Activated CD8-positive, alpha-beta memory T cell treated with anti-CD3 and anti-CD28 coated beads, Interleukin-2, amount 50 U/mL, for 24 hours (primary cell): Measurements from ENCODE around the gene ANO10.
"Not testable (repeated sequence)": the region's sequence is repeated elsewhere in the genome, so short reads cannot be mapped to it uniquely, and the experiment has no call there.

Experiments used
- DNase-seq: peaks from one replicate; pipeline ENCODE4 v3.0.0-alpha.2; 2020; ENCODE audit errors: extremely low read depth

Gene ANO10, protein sequence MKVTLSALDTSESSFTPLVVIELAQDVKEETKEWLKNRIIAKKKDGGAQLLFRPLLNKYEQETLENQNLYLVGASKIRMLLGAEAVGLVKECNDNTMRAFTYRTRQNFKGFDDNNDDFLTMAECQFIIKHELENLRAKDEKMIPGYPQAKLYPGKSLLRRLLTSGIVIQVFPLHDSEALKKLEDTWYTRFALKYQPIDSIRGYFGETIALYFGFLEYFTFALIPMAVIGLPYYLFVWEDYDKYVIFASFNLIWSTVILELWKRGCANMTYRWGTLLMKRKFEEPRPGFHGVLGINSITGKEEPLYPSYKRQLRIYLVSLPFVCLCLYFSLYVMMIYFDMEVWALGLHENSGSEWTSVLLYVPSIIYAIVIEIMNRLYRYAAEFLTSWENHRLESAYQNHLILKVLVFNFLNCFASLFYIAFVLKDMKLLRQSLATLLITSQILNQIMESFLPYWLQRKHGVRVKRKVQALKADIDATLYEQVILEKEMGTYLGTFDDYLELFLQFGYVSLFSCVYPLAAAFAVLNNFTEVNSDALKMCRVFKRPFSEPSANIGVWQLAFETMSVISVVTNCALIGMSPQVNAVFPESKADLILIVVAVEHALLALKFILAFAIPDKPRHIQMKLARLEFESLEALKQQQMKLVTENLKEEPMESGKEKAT

DNA sequence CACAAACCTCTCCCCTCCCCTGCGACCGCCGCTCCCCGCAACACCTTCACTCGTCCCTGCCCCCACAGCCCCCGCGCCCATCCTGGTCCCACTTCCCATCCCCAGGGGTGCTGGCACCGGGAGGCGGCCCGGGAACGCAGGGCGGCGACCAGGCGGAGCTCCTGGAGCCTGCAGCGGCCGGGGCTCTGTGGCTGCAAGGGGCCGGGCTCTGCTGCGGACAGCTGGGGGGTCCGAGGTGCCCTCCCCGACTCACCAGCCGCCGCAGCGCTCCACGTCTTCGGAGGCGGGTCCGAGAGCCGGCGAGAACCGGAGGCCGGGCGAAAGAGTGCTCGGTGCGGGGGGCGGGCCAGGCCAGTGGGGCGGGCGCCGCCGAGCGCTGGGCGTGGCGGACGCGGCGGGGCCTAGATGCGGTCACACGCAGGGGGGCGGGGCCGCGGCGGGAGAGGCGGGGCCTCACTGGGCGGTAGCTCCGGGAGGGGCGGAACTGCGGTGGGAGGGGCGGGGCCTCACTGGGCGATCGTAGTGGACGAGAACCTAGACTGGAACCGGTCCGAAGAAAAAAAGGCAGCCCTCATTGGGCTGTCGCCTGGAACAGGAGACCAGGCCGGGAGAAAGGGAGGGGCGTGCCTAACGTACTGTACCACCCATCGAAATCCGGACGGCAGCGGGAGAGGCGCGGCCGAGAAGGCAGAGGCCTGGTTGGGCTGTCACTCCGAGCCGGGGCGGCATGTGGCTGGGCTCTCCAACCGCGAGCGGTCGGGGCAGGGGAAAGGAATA lies at the start of gene ANO10:
ANO10 (minus strand) TSS at position 356 of the 777 bp plus-strand sequence. CDS start 16,159 bp downstream, outside the sequence.
- peak; percentile 87 for DNase-seq

DNA sequence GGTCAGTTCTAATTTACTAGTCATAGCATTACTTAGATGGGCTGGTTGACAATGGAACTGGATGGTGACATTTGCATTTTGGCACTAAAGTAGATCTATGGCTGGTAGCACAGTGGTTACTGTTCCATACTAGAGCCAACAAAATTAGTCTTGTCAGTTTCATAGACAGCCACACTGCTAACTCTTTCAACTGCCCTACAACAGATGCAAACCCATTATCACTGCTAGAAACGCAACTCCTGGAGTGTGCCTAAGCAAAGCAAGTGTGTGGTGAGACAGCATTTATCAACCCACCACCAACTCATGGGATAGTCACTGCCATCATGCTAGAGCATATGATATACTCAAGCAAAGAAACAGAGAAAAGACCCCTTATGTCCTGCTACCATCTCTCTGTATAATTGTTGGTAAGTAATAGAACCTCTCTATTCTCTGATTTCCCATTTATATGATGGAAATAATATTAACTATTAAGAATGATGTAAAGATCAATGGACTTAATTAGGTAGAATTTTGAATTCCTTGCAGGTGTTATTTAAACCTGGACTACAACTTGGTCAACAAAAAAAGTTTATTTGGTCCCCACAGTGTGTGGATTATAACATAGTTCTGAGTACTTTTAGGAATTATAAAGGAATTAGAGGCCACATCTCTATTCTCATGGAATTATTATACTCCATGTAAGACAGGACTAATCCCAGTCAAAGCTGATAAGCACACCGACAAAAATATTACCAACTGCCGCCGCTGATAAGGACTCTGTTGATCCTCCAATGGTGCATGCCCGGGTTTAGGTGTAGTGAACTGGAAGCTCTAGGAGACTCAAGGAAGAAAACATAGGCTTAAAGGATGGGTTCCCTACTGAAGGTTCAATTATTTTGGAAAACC lies 49.1 kb upstream of the ANO10 start:
- no peak for DNase-seq

DNA sequence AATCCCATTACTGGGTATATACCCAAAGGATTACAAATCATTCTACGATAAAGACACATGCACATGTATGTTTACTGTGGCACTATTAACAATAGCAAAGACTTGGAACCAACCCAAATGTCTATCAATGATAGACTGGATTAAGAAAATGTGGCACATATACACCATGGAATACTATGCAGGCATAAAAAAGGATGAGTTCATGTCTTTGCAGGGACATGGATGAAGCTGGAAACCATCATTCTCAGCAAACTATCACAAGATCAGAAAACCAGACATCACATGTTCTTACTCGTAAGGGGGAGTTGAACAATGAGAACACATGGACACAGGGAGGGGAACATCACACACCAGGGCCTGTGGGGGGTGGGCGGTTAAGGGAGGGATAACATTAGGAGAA lies 43.2 kb upstream of the ANO10 start:
- not testable (repeated sequence) for DNase-seq

DNA sequence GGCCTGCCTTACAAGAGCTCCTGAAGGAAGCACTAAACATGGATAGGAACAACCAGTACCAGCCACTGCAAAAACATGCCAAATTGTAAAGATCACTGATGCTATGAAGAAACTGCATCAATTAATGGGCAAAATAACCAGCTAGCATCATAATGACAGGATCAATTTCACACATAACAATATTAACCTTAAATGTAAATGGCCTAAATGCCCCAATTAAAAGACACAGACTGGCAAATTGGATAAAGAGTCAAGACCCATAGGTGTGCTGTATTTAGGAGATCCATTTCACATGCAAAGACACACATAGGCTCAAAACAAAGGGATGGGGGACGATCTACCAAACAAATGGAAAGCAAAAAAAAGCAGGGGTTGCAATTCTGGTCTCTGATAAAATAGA lies 39.6 kb upstream of the ANO10 start:
- not testable (repeated sequence) for DNase-seq

DNA sequence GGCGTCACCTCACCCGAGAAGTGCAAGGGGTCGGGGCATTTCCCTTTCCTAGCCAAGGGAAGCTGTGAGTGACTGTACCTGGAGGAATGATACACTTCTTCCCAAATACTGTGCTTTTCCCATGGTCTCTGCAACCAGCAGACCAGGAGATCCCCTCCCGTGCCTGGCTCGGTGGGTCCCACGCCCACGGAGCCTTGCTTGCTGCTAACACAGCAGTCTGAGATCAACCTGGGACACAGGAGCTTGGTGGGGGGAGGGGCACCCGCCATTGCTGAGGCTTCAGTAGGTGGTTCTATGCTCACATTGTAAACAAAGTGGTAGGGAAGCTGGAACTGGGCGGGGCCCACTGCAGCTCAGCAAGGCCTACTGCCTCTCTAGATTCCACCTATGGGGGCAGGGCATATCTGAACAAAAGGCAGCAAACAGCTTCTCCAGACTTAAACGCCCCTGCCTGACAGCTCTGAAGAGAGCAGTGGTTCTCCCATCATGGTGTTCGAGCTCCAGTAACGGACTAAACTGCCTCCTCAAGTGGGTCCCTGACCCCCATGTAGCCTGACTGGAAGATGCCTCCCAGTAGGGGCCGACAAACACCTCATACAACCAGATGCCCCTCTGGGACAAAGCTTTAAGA lies 37.6 kb upstream of the ANO10 start:
- no peak for DNase-seq

DNA sequence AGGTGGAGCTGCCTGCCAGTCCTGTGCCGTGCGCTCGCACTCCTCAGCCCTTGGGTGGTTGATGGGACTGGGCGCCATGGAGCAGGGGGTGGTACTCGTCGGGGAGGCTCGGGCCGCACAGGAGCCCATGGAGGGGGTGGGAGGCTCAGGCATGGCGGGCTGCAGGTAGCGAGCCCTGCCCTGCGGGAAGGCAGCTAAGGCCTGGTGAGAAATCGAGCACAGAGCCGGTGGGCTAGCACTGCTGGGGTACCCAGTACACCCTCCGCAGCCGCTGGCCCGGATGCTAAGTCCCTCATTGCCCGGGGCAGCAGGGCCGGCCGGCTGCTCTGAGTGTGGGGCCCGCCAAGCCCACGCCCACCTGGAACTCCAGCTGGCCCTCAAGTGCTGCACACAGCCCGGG lies 34.6 kb upstream of the ANO10 start:
- not testable (repeated sequence) for DNase-seq

DNA sequence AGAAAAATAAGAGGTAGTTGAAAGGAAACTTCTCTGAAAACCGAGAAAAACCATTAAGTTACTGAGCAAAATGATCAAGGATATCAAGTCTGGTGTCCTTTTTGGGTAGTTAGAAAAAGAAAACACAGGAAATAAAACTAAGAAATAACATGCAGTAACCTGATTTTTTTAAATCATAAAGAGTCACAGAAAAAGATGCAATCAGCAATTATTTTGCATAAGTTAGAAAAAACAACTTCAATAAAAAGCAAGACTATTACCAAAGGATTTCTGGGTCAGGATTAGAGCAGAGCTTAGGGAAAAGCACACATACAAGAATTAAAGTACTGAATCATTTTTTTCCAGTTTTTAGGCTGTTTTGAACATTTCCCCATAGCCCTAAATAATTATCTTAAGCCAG lies 28.5 kb upstream of the ANO10 start:
- DNase-seq: no peak

DNA sequence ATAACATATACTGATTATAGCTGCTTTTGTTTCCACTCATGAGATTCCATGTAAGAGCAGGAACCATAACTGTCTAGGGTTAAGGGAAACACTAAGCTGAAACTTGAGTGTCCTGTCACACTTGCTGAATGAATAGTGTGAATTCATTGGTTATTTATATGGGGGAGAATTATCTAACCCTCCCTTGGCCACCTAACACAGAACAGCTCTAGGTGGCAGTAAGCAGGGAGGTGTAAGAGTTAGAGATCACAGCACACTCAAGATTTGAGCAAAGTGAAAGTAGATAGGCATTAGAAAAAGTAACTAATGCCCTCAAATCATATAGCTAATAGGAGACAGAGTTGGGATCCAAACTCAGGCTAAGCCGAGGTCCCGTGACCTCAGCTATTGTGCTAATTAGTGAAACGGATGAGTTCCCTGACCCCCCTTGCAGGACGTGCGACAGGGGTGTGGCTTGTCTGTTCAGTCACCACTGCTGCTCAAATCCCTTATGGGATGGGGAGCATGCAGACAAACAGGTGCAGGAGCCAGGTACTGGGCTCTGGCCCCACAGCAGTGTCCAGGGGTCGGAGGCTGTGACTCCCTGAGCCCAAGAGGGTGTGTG lies 27.7 kb upstream of the ANO10 start:
- no peak for DNase-seq

DNA sequence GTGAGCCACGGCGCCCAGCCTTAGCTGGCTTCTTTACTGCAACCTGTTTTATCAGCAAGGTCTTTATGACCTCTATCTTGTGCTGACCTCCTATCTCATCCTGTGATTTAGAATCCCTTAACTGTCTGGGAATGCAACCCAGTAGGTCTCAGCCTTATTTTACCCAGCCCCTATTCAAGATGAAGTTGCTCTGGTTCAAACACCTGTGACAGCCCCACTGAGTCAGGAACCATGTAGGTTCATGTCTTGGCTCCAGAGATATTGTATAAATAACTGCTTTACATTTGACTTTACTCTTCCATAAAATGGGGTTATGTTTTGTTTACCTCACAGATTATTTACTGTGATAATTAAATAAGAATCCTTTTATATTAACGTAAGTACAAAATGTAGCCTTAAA lies 27.1 kb upstream of the ANO10 start:
- no peak for DNase-seq

DNA sequence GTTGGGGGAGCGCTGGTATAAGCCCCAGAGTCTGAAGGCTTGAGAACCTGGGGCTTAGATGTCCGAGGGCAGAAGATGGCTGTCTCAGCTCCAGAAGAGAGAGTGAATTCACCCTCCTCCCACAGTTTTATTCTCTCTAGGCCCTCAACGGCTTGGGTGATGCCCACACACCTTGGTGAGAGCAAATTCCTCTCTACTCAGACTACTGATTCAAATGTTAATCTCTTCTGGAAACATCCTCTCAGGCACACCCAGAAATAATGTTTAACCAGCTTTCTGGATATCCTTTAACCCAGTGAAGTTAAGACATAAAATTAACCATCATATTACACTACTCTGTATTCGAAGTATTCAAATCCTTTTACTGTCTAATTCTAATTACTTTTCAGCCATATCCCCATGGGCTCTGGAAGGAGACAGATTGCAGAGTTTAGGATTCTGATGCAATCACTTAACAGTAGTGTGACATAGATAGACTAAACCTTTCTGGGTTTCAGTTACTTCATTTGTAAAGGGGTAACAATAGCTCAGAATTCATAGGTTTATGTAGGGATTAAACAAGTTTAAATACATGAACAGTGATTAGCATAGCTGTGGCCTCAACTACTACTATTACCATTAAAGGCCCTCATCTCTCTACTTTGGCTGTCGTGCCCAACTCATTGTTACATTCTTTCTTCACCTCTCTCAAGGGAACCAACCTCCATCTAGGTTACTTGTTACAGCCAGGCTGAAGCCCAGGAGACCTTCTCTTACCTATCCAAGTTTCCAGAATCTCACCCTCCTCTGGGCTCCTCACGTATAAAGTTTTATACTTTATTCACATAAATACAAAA lies 25.7 kb upstream of the ANO10 start:
- no peak for DNase-seq

DNA sequence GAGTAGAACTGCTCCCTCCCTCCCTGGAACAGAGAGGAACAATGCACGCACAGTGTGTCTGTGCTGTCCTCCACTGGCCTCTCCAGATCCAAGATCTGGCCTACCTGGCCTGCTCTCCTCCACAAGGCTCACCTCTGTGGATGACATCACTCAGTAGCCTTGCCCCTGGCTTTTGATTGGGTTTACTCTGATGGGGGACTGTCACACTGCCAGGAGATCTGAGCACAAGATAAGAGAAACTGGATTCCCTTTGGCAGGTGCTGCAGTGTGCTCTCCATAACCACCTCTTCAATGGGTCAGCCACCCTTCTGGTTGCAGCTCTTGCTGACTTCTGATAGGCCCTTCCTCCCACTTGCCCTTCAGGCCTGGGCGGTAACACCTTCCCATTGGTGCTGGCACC lies 22.6 kb upstream of the ANO10 start:
- DNase-seq: no peak

DNA sequence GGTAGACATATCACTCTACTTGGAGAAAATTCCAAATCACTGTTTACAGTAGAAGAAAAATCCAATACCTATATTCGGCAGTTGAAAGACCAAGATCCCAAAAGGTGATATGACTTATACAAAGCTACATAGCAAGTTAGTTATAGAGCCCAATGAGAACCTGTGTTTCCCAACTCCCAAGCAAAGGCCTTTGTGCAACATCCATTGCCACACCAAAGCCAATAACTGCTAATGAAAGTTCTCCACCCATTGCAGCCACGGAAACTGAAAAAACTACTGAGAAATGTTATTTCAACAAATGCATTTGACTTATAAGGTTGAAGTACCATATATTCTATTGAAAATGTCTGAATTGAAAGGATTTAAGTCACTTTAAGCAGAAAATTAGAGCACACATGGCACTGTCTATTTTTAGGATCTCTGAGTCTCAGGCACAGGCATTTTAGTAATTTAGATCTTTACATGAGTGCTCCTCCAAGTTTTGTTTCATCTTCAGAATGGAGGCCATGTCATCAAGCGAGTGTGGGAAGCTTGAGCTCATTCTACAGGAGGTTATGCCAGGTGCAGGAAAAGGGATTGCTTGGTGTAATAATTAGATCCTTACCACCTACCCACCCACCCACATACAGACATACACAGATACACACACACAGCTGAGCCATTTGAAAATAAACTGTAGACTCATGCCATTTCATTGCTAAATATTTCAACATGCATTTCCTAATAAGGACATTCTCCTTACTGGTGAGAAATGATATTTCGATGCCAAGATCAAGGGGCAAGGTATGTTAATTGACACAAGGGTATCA lies 19.7 kb upstream of the ANO10 start:
- no peak for DNase-seq

DNA sequence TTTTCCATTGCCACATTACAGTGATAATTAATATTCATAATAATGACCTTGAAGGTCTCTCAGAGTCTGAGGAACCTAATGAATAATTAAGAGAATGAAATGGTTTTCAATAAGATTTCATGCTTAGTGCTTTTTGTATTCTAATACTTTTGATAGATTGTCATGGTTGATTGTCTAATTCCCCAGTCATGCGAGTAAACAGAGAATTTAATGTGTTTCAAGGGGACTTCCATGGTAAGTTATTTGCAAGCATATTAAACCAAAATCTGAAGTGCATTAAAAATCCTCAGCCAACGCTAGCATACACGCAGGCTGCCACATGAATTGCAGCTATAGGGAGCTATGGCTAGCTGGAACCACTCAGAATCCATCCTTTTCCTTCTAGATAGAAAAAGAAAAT lies 18.9 kb upstream of the ANO10 start:
- DNase-seq: no peak

DNA sequence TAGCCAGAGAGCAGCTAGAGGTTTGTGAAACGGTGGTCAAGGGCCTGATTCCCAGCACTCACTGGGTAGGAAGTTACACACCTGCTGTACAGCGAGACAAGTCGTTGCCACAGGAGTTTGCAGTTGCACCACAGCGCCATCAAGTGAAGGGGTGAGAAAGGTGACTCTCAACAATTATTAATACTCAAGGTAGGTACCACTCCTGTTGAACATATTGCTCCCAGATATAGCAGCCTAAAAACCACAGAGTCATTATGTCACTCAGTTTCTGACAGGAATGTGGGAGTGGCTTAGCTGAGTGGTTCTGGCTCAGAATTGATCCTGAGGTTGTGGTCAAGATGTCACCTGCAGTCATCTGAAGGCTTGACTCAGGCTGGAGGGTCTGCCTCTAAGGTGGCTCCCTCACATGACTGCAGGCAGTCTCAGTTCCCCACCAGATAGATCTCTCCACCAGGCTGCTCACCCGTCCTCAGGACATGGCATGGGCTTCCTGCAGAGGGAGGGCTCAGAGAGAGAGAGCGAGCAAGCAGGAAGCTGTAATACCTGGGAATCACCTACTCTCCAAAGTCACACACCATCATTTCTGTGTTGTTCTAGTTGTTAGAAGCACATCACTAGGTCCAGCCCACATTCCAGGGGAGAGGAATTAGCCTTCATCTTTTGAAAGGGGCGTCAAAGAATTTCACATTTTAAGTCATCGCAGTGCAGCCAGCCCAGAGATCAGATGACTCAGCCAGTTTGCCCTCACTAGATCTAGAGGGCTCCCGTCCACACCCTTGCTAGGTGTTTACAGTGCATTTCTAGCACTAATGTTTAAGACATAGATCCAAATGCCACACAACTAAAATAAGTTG lies 17.0 kb upstream of the ANO10 start:
- no peak for DNase-seq

DNA sequence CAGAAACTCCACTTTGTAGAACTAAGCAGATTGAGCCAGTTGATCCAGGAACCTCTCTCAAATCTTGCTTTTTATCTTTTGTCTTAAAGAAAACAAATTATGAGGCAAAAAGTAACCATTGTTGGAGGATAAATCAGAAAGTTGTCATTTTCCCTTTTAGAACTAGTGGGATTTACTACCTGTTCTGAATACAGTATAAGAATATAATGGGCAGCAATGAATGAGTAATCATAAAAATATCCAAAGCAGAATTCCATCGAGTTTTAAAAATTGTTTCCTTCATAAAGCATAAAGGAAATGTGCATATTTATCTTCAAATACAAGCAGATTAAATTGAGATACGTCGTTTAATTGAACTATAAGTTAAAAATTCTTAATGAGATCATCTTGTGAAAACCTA lies 15.9 kb upstream of the ANO10 start:
- DNase-seq: no peak

DNA sequence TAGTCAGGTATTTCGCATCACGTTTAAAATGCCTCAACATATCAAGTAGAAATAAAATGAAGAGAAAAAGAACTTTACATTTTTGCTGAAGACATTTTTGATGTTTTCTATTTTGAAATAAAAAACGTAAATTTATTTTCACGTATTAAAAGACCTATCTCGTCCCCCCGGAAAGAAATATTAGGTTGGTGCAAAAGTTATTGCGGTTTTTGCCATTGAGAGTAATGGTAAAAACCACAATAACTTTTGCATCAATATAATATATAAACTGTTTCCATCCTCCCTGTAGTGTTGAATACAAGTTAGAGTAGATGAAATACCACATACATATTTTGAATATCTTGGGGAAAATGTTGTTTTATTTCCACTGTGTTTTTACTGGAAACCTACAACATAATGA lies 11.2 kb upstream of the ANO10 start:
- no peak for DNase-seq

DNA sequence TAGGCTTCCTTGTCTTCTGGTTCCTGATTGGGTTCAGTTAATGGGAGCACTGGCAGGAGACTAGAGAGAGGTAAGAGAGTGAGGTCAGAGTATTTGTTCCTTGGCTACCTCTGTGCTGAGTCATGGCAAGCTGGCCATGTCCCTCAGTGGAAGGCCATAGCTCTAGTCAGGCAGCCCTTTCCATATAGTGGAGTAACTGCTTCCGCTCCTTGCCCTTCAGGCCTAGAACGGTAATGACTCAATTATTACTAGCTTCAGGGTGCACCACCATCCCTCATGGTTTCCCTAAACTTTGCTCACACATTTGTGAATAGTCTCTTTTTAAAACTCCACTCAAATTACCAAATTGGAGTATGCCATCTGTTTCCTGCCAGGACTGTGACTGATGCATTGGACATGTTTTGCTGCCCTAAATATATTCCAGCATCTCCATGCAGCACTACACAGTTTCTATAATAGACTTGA lies 10.5 kb upstream of the ANO10 start:
- no peak for DNase-seq

DNA sequence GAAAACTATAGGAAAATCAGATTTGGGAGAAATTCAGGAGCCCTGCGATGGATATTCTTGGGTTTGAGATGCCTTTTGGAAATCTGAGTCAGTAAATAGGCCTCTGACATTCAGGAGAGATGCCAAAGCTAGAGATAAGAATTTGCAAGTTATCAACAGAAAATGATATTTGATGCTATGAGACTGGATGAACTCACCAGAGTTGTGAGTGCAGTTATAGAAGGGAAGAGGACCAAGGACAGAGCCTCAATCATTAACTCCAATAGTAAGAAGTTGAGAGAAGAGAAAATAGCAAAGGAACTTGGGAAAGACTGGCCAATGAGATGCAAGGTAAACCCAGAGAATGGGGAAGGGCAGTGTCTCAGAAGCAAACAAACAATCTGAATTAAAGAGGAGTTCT lies 7.9 kb upstream of the ANO10 start:
- no peak for DNase-seq
